Activated T-helper 1 cell treated with anti-CD3 and anti-CD28 coated beads, Interleukin-12 subunit alpha, Interleukin-12 subunit beta, Interleukin-2, Interleukin-4 antibody, amounts not matched to agents 30 ng/mL and 10 ng/mL and 1 ng/mL, durations not matched to agents 14 hours and 24 hours and 36 hours (primary cell): ENCODE results near the gene TAGAP. TPM values are rescaled to one million over a fixed set of nuclear protein-coding genes. Genes with fewer than 3 reads are reported as not detected.
A peak's percentile ranks its signal among the peaks of the same experiment; 100 is the strongest.
"Not testable (repeated sequence)": the region's sequence is repeated elsewhere in the genome, so short reads cannot be mapped to it uniquely, and the experiment has no call there.

Experiments
- DNase-seq: peaks from one replicate; pipeline ENCODE4 v3.0.0; 2021; ENCODE audit warnings: low spot score
- H3K27ac Mint-ChIP-seq: one replicate; pipeline ENCODE4 v1.8.0; 2021; ENCODE audit warnings: mild to moderate bottlenecking, mixed read lengths
- H3K27me3 Mint-ChIP-seq: one replicate; pipeline ENCODE4 v1.8.0; 2022; ENCODE audit warnings: mild to moderate bottlenecking, moderate library complexity, mixed read lengths; ENCODE audit not compliant: insufficient read depth
- H3K36me3 Mint-ChIP-seq: one replicate; pipeline ENCODE4 v1.8.0; 2021; ENCODE audit warnings: low read depth, mixed read lengths
- H3K4me1 Mint-ChIP-seq: one replicate; pipeline ENCODE4 v1.8.0; 2021; ENCODE audit warnings: low read depth, mixed read lengths
- H3K4me3 Mint-ChIP-seq: one replicate; pipeline ENCODE4 v1.8.0; 2021; ENCODE audit warnings: mild to moderate bottlenecking, moderate library complexity, mixed read lengths
- H3K9me3 Mint-ChIP-seq: one replicate; pipeline ENCODE4 v1.8.0; 2021; ENCODE audit warnings: mixed read lengths
- intact Hi-C: fragments of 100-400 bp; cut with micrococcal nuclease; formaldehyde crosslinking; loops from one replicate; pipeline ENCODE4 v1.15.1; 2024
- total RNA-seq: library from RNA; stranded (reverse); gene quantifications from 2 replicates; pipeline ENCODE4 v1.2.3, GENCODE V29; 2022

The TAGAP gene
- total RNA-seq, 1 donor from 2014 or later = 245 TPM

DNA sequence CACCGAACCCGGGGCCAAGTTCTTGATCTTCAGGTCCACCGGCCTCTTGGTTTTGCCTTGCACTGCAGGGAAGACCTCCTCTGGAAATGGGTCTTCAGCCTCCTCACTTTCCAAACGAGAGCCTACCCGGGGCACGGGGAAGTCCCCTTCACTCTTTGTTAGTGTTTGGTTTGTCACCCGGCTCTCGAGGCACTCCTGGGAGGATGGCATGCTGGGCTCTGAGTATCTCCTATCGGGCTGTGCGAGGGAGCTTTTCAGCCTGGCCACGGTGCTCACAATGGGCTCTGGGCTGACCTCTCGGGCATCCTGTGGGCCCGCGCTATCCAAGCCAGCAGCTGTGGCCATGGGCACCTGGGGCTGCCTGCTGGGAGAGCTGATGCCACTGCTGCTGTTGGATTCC is 8.1 kb downstream of the TAGAP start:
- H3K9me3 Mint-ChIP-seq = no peaks in the 10 kb centered on the region
- H3K4me3 Mint-ChIP-seq = peak overlapping the region; percentile 47
- H3K27ac Mint-ChIP-seq = peak overlapping the region; percentile 44
- H3K4me1 Mint-ChIP-seq = peaks cover 39% of the 10 kb centered on the region
- intact Hi-C loops = loop anchor here (1.0 kb wide), 1 partner anchor 9 kb away; no protein-coding TSS in a partner anchor
- H3K36me3 Mint-ChIP-seq = peaks cover 61% of the 10 kb centered on the region
- no peaks in the 10 kb centered on the region for H3K27me3 Mint-ChIP-seq
- DNase-seq = no peak

- H3K4me3 Mint-ChIP-seq = no peak overlapping the region
- H3K27me3 Mint-ChIP-seq = no peaks in the 10 kb centered on the region
- no peaks in the 10 kb centered on the region for H3K9me3 Mint-ChIP-seq
- intact Hi-C loops = no loop called here
- H3K36me3 Mint-ChIP-seq = peaks cover 53% of the 10 kb centered on the region
- H3K27ac Mint-ChIP-seq = peak overlapping the region; percentile 48
- peaks cover 31% of the 10 kb centered on the region for H3K4me1 Mint-ChIP-seq
- no peak for DNase-seq
Measured at GRCh38 chr6:159035891-159036290, 8.9 kb downstream of the TAGAP start.

- Mint-ChIP-seq H3K4me3 (no peak overlapping the region), H3K27me3 (no peaks in the 10 kb centered on the region), H3K36me3 (peaks cover 30% of the 10 kb centered on the region), H3K27ac (peak overlapping the region; percentile 65), H3K9me3 (no peaks in the 10 kb centered on the region), H3K4me1 (peaks cover 8% of the 10 kb centered on the region)
- DNase-seq = no peak
- intact Hi-C loops = no loop called here
Measured at GRCh38 chr6:159033160-159034049, 11.4 kb downstream of the TAGAP start.

DNA sequence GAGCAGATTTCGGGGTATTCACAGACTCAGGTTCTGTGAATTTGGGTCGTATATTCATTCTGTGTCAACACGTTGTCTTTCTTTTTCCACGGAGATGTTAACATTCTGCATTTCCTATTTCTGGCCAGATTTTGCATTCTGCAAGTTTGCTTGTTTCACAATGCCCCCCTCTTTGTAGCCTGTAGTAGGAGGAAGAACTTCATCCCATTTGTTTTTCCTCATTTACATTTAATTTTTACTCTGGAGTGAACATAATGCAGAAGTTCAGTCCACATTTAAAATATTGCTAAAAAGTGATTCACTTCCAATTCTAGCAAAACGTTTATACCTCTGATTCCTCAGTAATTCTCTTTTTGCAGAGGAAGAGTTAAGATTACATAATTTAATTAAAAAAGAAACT is 12.9 kb downstream of the TAGAP start:
- DNase-seq = no peak
- Mint-ChIP-seq H3K27ac (no peak overlapping the region), H3K4me3 (no peak overlapping the region), H3K9me3 (no peaks in the 10 kb centered on the region), H3K36me3 (peaks cover 20% of the 10 kb centered on the region), H3K4me1 (peaks cover 4% of the 10 kb centered on the region), H3K27me3 (peaks cover 2% of the 10 kb centered on the region)
- intact Hi-C loops = no loop called here

- peaks cover 9% of the 10 kb centered on the region for H3K9me3 Mint-ChIP-seq
Measured at GRCh38 chr6:159030168-159030567, 14.6 kb downstream of the TAGAP start.

DNA sequence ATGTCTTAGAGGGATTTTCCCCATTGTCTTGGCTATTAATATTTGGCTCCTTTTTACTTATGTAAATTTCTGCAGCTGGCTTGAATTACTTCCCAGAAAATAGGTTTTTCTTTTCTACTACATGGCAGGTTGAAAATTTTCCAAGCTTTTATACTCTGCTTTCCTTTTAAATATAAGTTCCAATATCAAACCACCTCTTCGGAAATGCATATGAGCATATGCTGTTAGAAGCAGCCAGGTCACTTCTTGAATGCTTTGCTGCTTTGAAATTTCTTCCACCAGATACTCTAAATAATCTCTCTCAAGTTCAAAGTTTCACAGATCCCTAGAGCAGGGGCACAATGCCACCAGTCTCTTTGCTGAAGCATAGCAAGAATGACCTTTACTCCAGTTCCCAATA is 19.6 kb downstream of the TAGAP start:
- H3K27me3 Mint-ChIP-seq, H3K27ac Mint-ChIP-seq, H3K4me3 Mint-ChIP-seq, DNase-seq: not testable (repeated sequence)
- Mint-ChIP-seq H3K36me3 (peaks cover 12% of the 10 kb centered on the region), H3K9me3 (peaks cover 40% of the 10 kb centered on the region), H3K4me1 (peaks cover 14% of the 10 kb centered on the region)
- intact Hi-C loops = loop anchor here (1.0 kb wide), 1 partner anchor 8 kb away; no protein-coding TSS in a partner anchor

More at GRCh38 chr6:159030168-159030567, 14.6 kb downstream of the TAGAP start:
- H3K4me3 Mint-ChIP-seq = no peak overlapping the region
- H3K36me3 Mint-ChIP-seq = peaks cover 15% of the 10 kb centered on the region
- peaks cover 4% of the 10 kb centered on the region for H3K4me1 Mint-ChIP-seq
- intact Hi-C loops = no loop called here
- DNase-seq = no peak
- H3K27me3 Mint-ChIP-seq = peaks cover 2% of the 10 kb centered on the region
- H3K27ac Mint-ChIP-seq = no peak overlapping the region

- no peak for DNase-seq
- Mint-ChIP-seq H3K4me3 (peak overlapping the region; percentile 41), H3K4me1 (peaks cover 22% of the 10 kb centered on the region), H3K27me3 (peaks cover 2% of the 10 kb centered on the region), H3K9me3 (peaks cover 40% of the 10 kb centered on the region), H3K36me3 (peaks cover 12% of the 10 kb centered on the region), H3K27ac (peak overlapping the region; percentile 70)
- intact Hi-C loops = loop anchor here (1.0 kb wide), 1 partner anchor 29 kb away; no protein-coding TSS in a partner anchor
Measured at GRCh38 chr6:159023893-159024292, 20.9 kb downstream of the TAGAP start.

- H3K27me3 Mint-ChIP-seq = no peaks in the 10 kb centered on the region
- no peak for DNase-seq
- H3K9me3 Mint-ChIP-seq = peaks cover 29% of the 10 kb centered on the region
- H3K27ac Mint-ChIP-seq = no peak overlapping the region
- intact Hi-C loops = no loop called here
- peaks cover 43% of the 10 kb centered on the region for H3K4me1 Mint-ChIP-seq
- no peak overlapping the region for H3K4me3 Mint-ChIP-seq
- H3K36me3 Mint-ChIP-seq = peaks cover 6% of the 10 kb centered on the region
Measured at GRCh38 chr6:159020011-159020410, 24.8 kb downstream of the TAGAP start.

GRCh38 chr6:159017757-159018559 is 26.8 kb downstream of the TAGAP start:
- Mint-ChIP-seq H3K27ac (peak overlapping the region; percentile 92), H3K4me1 (peaks cover 29% of the 10 kb centered on the region), H3K36me3 (peaks cover 2% of the 10 kb centered on the region), H3K27me3 (no peaks in the 10 kb centered on the region), H3K4me3 (peak overlapping the region; percentile 38), H3K9me3 (peaks cover 12% of the 10 kb centered on the region)
- DNase-seq = no peak
- intact Hi-C loops = loop anchor here (1.0 to 10.0 kb wide), 13 partner anchors 7 to 957 kb away; partner anchors contain the start of gene SOD2

- intact Hi-C loops = loop anchor here (10.0 kb wide), 1 partner anchor 960 kb away; no protein-coding TSS in a partner anchor
- H3K27ac Mint-ChIP-seq = no peak overlapping the region
- H3K9me3 Mint-ChIP-seq = no peaks in the 10 kb centered on the region
- H3K4me3 Mint-ChIP-seq = no peak overlapping the region
- no peak for DNase-seq
- peaks cover 5% of the 10 kb centered on the region for H3K36me3 Mint-ChIP-seq
- H3K4me1 Mint-ChIP-seq = peaks cover 33% of the 10 kb centered on the region
- H3K27me3 Mint-ChIP-seq = no peaks in the 10 kb centered on the region
Measured at GRCh38 chr6:159014406-159014805, 30.4 kb downstream of the TAGAP start.

DNA sequence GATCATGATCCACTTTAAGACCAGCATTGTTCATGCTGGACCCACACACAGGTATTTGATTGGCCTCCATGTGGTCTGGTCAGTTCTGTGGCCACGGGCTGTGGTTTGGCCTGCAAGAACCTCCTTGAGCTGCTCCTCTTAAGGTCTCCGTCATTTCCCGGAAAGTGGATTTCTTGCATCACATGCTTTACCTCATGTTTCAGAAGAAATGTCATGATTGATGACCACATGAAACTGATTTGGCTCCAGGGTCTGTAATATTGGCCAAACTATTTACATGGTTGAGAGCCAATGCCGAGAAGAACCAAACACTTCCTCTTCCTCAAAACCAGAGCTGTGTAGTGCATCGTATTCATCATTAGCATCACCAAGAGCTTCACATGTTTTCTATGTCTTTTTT is 31.6 kb downstream of the TAGAP start:
- Mint-ChIP-seq H3K36me3 (peaks cover 2% of the 10 kb centered on the region), H3K27ac (no peak overlapping the region), H3K4me3 (no peak overlapping the region), H3K27me3 (no peaks in the 10 kb centered on the region), H3K9me3 (no peaks in the 10 kb centered on the region), H3K4me1 (peaks cover 28% of the 10 kb centered on the region)
- DNase-seq = no peak
- intact Hi-C loops = loop anchor here (10.0 kb wide), 1 partner anchor 962 kb away; no protein-coding TSS in a partner anchor

DNA sequence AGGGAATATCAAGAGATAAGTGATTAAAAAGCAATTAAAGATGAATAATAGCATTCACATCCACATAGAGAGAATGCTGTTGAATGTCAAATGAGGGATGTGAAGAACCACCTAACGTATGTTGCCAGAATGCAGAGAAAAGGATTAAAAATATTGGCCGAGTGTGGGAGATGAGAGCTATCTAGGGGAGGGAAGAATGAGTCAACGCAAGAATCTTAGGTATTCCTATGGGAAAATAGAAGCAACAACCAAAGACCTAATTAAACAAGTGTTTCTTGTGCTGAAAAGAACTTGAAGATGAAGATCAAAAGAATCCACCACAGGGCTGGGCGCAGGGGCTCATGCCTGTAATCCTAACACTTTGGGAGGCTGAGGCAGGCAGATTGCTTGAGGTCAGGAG is 32.6 kb downstream of the TAGAP start:
- Mint-ChIP-seq H3K9me3 (no peaks in the 10 kb centered on the region), H3K27me3 (no peaks in the 10 kb centered on the region), H3K36me3 (peaks cover 2% of the 10 kb centered on the region), H3K27ac (no peak overlapping the region), H3K4me1 (peaks cover 19% of the 10 kb centered on the region), H3K4me3 (no peak overlapping the region)
- intact Hi-C loops = loop anchor here (10.0 kb wide), 1 partner anchor 963 kb away; no protein-coding TSS in a partner anchor
- DNase-seq = no peak
